PC-9 (cell line): ENCODE measurements around the gene SORCS2. TPM values are rescaled to one million over a fixed set of nuclear protein-coding genes. Genes with fewer than 3 reads are reported as not detected.

ENCODE experiments used
- BruUV-seq: library from RNA; stranded (reverse); fragments of 400-500 nt; replicated peaks from 2 replicates; lab custom pipeline; 2021; lab: Mats Ljungman, UMichigan
- CTCF ChIA-PET: fragments of 300-600 bp; sonication (Branson Sonifier 250); formaldehyde crosslinking; loops from one replicate; lab custom pipeline; 2022; ENCODE audit warnings: antibody characterized with exemption; lab: Charles Lee
- POLR2A ChIA-PET: fragments of 300-600 bp; sonication (Branson Sonifier 250); formaldehyde crosslinking; loops from one replicate; lab custom pipeline; 2022; ENCODE audit warnings: antibody characterized with exemption; ENCODE audit not compliant: unreplicated experiment; lab: Charles Lee
- DNase-seq, 2 experiments: peaks; one replicate each; pipeline versions ENCODE4 v3.0.0 to v3.0.0-alpha.2; 2015 to 2022; ENCODE audit warnings: mixed read lengths in 1 of 2
- H2AFZ ChIP-seq: fragments of 200-600 bp; sonication (generic); 2 replicates; pipeline ENCODE4 v1.8.1; 2017; ENCODE audit warnings: antibody characterized with exemption
- H3F3A ChIP-seq: fragments of 200-600 bp; sonication (generic); 2 replicates; pipeline ENCODE4 v1.8.1; 2017; ENCODE audit warnings: antibody characterized with exemption, mild to moderate bottlenecking, low read depth; ENCODE audit not compliant: insufficient read depth
- H3K27ac ChIP-seq: fragments of 200-600 bp; sonication (generic); 2 replicates; pipeline ENCODE4 v1.6.1; 2016; ENCODE audit warnings: mixed run types
- H3K27me3 ChIP-seq: fragments of 200-600 bp; sonication (generic); 2 replicates; pipeline ENCODE4 v1.6.1; 2016; ENCODE audit warnings: low read depth, mixed run types; ENCODE audit not compliant: insufficient read depth
- H3K36me3 ChIP-seq: fragments of 200-600 bp; sonication (generic); 2 replicates; pipeline ENCODE4 v1.6.1; 2016; ENCODE audit warnings: low read depth, mixed run types
- H3K4me1 ChIP-seq: fragments of 200-600 bp; sonication (generic); replicated peaks from 2 replicates; pipeline ENCODE4 v1.6.1; 2016; ENCODE audit warnings: mixed run types; ENCODE audit not compliant: insufficient read depth
- H3K4me2 ChIP-seq: fragments of 200-600 bp; sonication (generic); 2 replicates; pipeline ENCODE4 v1.6.1; 2017; ENCODE audit warnings: mixed run types
- H3K4me3 ChIP-seq: fragments of 200-600 bp; sonication (generic); 2 replicates; pipeline ENCODE4 v1.6.1; 2016; ENCODE audit warnings: mixed run types
- H3K79me2 ChIP-seq: fragments of 200-600 bp; sonication (generic); 2 replicates; pipeline ENCODE4 v1.6.1; 2017; ENCODE audit warnings: low read depth, mixed run types
- H3K9me2 ChIP-seq: fragments of 200-600 bp; sonication (generic); 2 replicates; pipeline ENCODE4 v1.8.1; 2017; ENCODE audit warnings: mild to moderate bottlenecking; ENCODE audit not compliant: insufficient read depth
- H3K9me3 ChIP-seq: fragments of 200-600 bp; sonication (generic); 2 replicates; pipeline ENCODE4 v1.8.1; 2016; ENCODE audit warnings: low read depth; ENCODE audit not compliant: insufficient read depth
- H4K20me1 ChIP-seq: fragments of 200-600 bp; sonication (generic); 2 replicates; pipeline ENCODE4 v1.8.1; 2017; ENCODE audit not compliant: insufficient read depth
- CTCF ChIP-seq: fragments of 200-600 bp; sonication (generic); conservative IDR thresholded peaks from 2 replicates; pipeline ENCODE4 v1.6.1; 2017; ENCODE audit warnings: mixed run types, antibody characterized with exemption, mild to moderate bottlenecking, moderate library complexity
- EZH2 ChIP-seq: fragments of 200-600 bp; sonication (generic); IDR thresholded peaks from 2 replicates; pipeline ENCODE4 v1.8.0; 2017; ENCODE audit warnings: antibody characterized with exemption, low read depth
- intact Hi-C: fragments of 100-400 bp; cut with micrococcal nuclease; formaldehyde crosslinking; loops from one replicate; pipeline ENCODE4 v1.10.0; 2022; ENCODE audit not compliant: unreplicated experiment
- total RNA-seq: library from RNA; stranded (reverse); gene quantifications from 2 replicates; pipeline ENCODE4 v1.2.3, GENCODE V29; 2021

Gene SORCS2
- total RNA-seq, 1 experiment from 2014 or later, result 25.8 TPM

DNA sequence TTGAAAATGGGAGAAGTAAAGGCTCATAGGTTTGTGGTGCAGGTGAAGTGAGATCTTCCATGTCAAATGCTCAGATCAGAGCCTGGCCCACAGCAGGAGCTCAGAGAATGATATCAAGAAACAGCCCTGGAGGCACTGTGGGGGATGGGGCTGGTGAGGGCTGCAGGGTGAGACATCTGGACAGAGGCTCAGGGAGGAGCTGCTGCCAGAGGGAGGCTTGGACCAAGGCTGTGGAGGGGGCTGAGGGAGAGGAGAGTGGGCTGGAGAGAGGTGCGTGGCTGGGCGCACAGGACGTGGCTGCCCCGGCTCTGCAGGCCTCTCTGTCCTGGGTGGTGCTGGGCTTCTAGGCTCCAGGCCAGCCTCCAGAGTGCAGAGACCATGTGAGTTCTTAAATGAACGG is 5.6 kb downstream of the SORCS2 start:
- TF ChIP-seq CTCF (no peak), EZH2 (no peak)
- H4K20me1 ChIP-seq, result no peaks in the 10 kb centered on the region
- peaks cover 35% of the 10 kb centered on the region for H3F3A ChIP-seq
- no peak overlapping the region for H3K4me3 ChIP-seq
- H3K36me3 ChIP-seq, result no peaks in the 10 kb centered on the region
- BruUV-seq, result no TSS peak
- H2AFZ ChIP-seq, result no peak overlapping the region
- H3K79me2 ChIP-seq, result peaks cover 18% of the 10 kb centered on the region; the same call in 1 of the 2 replicates
- peak overlapping the region; percentile 85; the same call in 1 of the 2 replicates for H3K27ac ChIP-seq
- no peaks in the 10 kb centered on the region for H3K9me3 ChIP-seq
- no peaks in the 10 kb centered on the region for H3K9me2 ChIP-seq
- H3K4me2 ChIP-seq, result peak overlapping the region; percentile 31
- CTCF ChIA-PET, result interaction anchor here (0.9 kb wide), 1 partner anchor 9 kb away, joined by 3 read pairs; no protein-coding TSS in a partner anchor
- peak in 1 of 2 experiments; percentile 35 for DNase-seq
- intact Hi-C loops, result loop anchor here (2.0 to 5.0 kb wide), 7 partner anchors 15 to 984 kb away; no protein-coding TSS in a partner anchor
- H3K4me1 ChIP-seq, result peaks cover 62% of the 10 kb centered on the region
- POLR2A ChIA-PET, result interaction anchor here (0.6 to 1.2 kb wide), 2 partner anchors 9 to 94 kb away, joined by 3 to 4 read pairs; no protein-coding TSS in a partner anchor
- no peaks in the 10 kb centered on the region for H3K27me3 ChIP-seq

GRCh38 chr4:7198440-7199128 is 6.2 kb downstream of the SORCS2 start:
- no peak overlapping the region for H3K4me3 ChIP-seq

More at GRCh38 chr4:7198440-7199128, 6.2 kb downstream of the SORCS2 start:
- H3K27ac ChIP-seq, result no peak overlapping the region; the same call in 1 of the 2 replicates
- no peaks in the 10 kb centered on the region for H3K9me2 ChIP-seq
- H2AFZ ChIP-seq, result no peak overlapping the region
- no peaks in the 10 kb centered on the region for H3K36me3 ChIP-seq
- BruUV-seq, result no TSS peak
- POLR2A ChIA-PET, result interaction anchor here (0.5 to 1.2 kb wide), 5 partner anchors 9 to 572 kb away, joined by 3 to 8 read pairs (median 4); no protein-coding TSS in a partner anchor
- H3K9me3 ChIP-seq, result no peaks in the 10 kb centered on the region
- peaks cover 62% of the 10 kb centered on the region for H3K4me1 ChIP-seq
- no peaks in the 10 kb centered on the region for H4K20me1 ChIP-seq
- peak overlapping the region; percentile 31 for H3K4me2 ChIP-seq
- DNase-seq, result peak in 1 of 2 experiments; percentile 63
- CTCF ChIA-PET, result interaction anchor here (0.9 kb wide), 1 partner anchor 8 kb away, joined by 3 read pairs; no protein-coding TSS in a partner anchor
- H3K27me3 ChIP-seq, result no peaks in the 10 kb centered on the region
- intact Hi-C loops, result loop anchor here (5.0 kb wide), 4 partner anchors 84 to 984 kb away; no protein-coding TSS in a partner anchor
- H3F3A ChIP-seq, result peaks cover 31% of the 10 kb centered on the region
- no peak for TF ChIP-seq CTCF
- TF ChIP-seq EZH2, result no peak
- peaks cover 13% of the 10 kb centered on the region; the same call in 1 of the 2 replicates for H3K79me2 ChIP-seq
